Liver (tissue), 3 donors: ENCODE measurements around the gene STK11.

Source experiments
- GABPA ChIP-seq, 2 donors: IDR thresholded peaks in 1 of 2; conservative IDR thresholded peaks in 1 of 2; 2 replicates each; pipeline ENCODE4 v1.6.1; 2016; ENCODE audit warnings: antibody characterized with exemption in 2 of 2, mild to moderate bottlenecking in 1 of 2, moderate library complexity in 1 of 2
- SP1 ChIP-seq: IDR thresholded peaks from 2 replicates; pipeline ENCODE4 v1.6.1; 2018; ENCODE audit warnings: antibody characterized with exemption, mild to moderate bottlenecking
- TAF1 ChIP-seq: conservative IDR thresholded peaks from 2 replicates; pipeline ENCODE4 v1.6.1; 2016; ENCODE audit warnings: antibody characterized with exemption, mild to moderate bottlenecking
- TF ChIP-seq, protein P1 (sequence below): fragments of 150-350 bp; IDR thresholded peaks from 2 replicates; pipeline ENCODE4 v1.5.1; 2017; ENCODE audit warnings: improper control_type of control experiment, low read depth, low read length; ENCODE audit not compliant: missing input control
- TF ChIP-seq, protein P2 (sequence below): IDR thresholded peaks from 2 replicates; pipeline ENCODE4 v1.6.1; 2016; ENCODE audit warnings: antibody characterized with exemption
- TF ChIP-seq, protein P3 (sequence below): IDR thresholded peaks from 2 replicates; pipeline ENCODE4 v1.6.1; 2016; ENCODE audit warnings: antibody characterized with exemption
- donor health status: healthy.
- donor health status: healthy.

DNA sequence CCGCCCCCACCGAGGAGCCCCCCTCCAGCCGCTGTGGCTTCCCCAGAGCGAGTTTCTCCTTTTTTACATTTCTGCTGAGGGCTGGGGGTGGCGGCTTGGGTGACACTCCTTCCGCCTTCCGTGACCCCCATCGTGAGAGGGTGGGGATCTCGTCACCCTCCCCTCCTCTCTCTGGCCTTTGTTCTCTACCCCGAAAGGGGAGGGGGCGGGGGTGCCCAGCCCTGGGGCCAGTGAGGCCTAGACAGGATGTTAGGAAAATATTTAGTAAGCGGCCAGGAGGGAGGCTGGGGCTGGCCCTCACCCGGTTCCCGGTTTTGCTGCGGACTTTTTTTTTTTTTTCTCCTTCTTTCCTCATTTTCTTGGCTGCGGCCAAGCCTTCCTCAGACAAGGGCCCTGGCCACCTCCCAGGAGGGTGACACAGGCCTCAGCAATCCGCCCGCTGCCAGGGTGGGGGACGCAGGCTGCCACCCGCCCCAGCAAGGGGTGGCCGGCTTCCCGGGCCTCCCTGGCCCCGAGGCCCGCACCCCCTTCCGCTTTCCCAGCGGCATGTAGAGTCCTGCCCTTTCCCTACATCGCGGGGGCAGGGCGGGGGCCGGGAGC lies 46.7 kb downstream of the STK11 start:
- TF ChIP-seq, protein P1, sequence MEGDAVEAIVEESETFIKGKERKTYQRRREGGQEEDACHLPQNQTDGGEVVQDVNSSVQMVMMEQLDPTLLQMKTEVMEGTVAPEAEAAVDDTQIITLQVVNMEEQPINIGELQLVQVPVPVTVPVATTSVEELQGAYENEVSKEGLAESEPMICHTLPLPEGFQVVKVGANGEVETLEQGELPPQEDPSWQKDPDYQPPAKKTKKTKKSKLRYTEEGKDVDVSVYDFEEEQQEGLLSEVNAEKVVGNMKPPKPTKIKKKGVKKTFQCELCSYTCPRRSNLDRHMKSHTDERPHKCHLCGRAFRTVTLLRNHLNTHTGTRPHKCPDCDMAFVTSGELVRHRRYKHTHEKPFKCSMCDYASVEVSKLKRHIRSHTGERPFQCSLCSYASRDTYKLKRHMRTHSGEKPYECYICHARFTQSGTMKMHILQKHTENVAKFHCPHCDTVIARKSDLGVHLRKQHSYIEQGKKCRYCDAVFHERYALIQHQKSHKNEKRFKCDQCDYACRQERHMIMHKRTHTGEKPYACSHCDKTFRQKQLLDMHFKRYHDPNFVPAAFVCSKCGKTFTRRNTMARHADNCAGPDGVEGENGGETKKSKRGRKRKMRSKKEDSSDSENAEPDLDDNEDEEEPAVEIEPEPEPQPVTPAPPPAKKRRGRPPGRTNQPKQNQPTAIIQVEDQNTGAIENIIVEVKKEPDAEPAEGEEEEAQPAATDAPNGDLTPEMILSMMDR, result no peak
- TF ChIP-seq, protein P2, sequence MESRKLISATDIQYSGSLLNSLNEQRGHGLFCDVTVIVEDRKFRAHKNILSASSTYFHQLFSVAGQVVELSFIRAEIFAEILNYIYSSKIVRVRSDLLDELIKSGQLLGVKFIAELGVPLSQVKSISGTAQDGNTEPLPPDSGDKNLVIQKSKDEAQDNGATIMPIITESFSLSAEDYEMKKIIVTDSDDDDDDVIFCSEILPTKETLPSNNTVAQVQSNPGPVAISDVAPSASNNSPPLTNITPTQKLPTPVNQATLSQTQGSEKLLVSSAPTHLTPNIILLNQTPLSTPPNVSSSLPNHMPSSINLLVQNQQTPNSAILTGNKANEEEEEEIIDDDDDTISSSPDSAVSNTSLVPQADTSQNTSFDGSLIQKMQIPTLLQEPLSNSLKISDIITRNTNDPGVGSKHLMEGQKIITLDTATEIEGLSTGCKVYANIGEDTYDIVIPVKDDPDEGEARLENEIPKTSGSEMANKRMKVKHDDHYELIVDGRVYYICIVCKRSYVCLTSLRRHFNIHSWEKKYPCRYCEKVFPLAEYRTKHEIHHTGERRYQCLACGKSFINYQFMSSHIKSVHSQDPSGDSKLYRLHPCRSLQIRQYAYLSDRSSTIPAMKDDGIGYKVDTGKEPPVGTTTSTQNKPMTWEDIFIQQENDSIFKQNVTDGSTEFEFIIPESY, result peak; percentile 33
- TF ChIP-seq, protein P3, sequence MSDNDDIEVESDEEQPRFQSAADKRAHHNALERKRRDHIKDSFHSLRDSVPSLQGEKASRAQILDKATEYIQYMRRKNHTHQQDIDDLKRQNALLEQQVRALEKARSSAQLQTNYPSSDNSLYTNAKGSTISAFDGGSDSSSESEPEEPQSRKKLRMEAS, result peak; percentile 41
- no peak for TF ChIP-seq TAF1
- TF ChIP-seq SP1, result no peak
- TF ChIP-seq GABPA (IDR thresholded peaks at IDR 0.05 in 1 of 2, conservative IDR thresholded peaks at IDR 0.05 in 1 of 2), result no peak
